ENCODE data around the gene B4GALT6. TPM values are rescaled to one million over a fixed set of nuclear protein-coding genes. Genes with fewer than 3 reads are reported as not detected.

Gene B4GALT6
- total RNA-seq, 1 experiment from 2014 or later, result 3.8 TPM

DNA sequence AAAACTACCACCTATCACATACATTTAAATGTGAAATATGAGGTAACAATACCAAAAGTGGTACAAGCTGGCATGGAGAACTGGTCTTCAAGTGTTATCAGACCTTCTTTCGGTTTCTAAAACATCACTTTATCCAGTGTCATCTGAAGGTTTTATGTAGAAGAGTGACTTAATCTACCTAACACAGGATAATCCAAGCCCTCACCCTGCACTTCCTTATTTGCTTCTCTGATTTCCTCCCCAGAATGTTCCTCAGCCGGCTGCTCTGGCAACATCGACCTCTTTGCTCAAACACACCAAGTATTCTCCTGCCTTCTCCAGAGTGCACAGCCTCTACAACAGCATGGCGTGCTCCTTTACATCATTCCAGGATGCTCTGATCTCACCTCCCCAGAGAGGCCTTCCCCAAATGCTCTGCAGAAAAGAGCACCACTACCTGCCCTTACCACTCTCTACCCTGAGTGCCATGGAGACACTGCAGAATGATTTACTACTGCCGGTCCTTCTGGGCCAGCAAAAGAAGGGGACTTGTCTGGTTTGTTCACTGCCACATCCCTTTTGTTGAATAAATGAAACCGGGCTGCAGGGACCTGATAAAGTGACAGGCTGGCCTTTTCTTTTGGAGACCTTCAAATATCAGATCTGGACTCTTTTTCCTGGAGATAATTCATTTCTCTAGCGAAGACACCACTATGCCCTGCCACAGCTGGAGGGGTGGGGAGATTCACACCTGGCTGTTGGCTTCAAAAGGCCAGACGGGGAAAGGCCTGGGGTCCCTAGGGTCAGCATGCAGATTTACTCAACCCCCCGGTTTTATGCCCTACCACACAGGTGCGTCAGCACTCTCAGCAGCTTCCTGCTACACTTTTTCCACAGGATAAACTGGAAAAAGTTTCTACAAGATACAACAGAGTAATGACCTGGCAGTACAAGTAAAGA, 50.7 kb downstream of the B4GALT6 start:
- DNase-seq (ENCODE audit: low read depth), result no peak

DNA sequence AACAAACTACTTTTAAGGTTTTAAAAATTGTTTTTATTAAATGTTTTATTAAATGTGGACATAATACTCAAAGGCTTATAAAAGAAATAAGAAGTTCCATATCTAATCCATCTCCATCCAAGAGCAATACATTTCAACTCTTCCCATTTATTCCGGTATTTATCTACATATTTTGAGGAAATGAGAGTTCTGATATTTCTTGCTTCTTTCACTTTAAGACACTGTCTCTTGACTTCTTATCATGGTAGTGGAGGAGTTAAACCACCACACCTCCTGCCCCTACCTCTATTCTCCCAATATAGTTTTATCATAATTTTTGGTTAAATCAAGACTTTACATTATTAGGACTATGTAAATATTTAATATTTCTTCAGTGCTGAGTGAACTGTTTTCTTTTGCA, 52.0 kb downstream of the B4GALT6 start:
- no peak for DNase-seq (ENCODE audit: low read depth)

DNA sequence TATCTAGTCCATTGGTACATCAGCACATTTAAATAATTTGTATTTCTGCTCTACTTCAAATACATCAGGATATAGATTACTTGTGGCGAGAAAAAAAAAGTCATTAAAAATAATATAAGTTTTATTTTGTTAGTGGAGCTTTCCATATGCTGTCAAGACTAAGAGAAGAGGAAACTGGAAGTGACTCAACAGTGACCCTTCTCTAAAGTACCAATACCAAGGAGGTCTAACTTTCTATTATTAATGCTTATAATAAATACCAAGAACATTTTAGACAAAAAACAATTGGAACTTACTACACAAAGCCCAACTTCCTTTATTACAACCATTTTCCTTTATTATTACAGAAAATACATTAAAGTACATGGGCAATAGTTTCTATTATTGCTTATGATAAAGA, 52.9 kb downstream of the B4GALT6 start:
- DNase-seq (ENCODE audit: low read depth), result no peak

DNA sequence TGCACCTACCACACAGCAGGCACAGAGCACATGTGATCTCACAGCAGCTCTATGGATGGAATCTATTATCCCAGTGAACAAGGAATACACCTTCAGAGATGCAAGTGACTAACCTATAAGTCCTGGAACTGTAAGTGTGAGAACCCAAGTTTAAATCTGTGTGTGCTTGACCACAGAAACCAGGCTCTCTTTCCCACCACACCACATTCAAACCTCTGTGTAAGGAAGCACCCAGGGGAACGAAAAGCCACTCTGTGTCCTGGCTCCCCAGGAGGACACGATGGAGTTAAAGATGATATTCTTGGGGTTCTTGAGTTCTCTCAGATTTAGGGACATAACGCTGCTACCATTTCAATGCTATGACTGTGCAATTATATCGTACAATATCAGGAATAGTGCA, 53.8 kb downstream of the B4GALT6 start:
- DNase-seq (ENCODE audit: low read depth), result no peak

DNA sequence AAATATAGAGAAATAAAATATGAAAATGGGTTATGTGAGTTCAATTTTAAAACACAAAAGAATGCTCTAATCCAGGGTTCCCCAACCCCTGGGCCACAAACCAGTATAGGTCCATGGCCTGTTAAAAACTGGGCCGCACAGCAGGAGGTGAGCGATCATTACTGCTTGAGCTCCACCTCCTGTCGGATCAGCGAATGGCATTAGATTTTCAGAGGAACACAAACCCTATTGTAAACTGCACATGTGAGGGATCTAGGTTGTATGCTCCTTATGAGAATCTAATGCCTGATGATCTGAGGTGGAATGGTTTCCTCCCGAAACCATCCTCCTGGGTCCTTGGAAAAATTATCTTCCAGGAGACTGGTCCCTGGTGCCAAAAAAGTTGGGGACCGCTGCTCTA, 58.0 kb downstream of the B4GALT6 start:
- no peak for DNase-seq (ENCODE audit: low read depth)

DNA sequence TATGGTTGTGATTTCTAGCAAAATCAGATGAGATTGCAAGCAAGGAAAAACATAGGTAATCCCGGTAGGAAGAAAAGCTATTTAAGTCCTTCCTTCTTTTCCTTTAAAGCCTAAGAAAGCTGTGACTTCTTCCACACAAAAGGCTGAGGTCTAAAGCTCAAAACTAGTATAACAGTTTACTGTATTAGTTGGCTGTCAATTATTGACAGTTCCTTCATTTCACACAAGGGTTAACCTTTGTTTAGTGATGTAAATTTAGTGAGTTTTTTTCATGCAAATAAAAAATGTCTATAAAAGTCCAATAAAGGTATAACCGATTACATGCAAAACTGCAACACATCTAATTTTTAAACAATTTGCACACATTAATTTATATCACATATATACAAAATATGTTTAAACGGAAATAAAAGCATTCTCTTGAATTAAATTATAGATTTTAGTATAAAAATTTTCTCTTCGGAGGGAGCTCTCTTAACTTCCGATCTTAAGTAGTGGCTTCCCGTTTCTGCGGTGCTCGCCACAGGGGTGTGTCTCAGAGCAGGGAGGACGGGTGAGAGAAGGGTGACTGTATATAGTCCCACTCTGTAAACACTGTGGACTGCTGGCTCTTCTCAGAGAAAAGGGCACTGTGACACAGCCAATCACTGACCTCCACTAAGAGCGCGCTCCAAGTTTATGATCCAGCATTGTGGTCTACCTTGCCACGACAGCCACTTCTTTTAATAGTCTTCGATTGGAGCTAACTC, 59.3 kb downstream of the B4GALT6 start:
- DNase-seq (ENCODE audit: low read depth), result no peak

DNA sequence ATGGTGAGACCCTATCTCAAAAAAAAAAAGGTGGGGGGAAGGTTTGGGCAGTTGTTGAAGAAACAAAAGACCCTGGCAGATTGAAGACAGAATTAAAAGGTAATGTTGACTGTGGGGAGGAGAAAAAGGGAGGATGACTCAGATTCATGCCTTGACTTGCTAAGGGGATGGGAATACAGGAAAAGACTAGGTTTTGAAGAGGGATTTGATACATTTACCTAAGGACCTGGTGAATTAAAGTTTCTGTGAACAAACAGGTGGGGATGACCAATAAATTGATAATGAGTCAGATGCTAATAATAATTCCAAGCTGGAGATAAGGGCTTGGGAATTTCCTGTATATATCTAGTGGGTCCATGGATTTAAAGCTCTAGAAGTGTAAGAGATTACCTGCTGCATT, 65.1 kb downstream of the B4GALT6 start:
- DNase-seq (ENCODE audit: low read depth), result no peak

DNA sequence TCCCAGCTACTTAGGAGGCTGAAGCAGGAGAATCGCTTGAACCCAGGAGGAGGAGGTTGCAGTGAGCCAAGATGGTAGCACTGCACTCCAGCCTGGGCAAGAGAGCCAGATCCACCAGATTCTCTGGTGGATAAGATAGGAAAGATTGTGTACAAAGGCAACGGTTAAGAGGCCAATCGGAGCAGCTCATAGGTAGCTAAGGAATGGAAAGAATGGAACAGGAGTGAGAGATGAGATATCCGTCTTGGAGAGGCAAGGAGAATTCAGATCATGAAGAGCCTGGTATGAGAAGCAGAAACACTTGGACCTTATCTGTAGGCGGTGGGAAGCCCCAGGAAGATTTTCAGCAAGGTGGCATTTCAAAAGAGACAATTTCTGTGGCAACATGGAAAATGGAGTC, 65.6 kb downstream of the B4GALT6 start:
- no peak for DNase-seq (ENCODE audit: low read depth)

DNA sequence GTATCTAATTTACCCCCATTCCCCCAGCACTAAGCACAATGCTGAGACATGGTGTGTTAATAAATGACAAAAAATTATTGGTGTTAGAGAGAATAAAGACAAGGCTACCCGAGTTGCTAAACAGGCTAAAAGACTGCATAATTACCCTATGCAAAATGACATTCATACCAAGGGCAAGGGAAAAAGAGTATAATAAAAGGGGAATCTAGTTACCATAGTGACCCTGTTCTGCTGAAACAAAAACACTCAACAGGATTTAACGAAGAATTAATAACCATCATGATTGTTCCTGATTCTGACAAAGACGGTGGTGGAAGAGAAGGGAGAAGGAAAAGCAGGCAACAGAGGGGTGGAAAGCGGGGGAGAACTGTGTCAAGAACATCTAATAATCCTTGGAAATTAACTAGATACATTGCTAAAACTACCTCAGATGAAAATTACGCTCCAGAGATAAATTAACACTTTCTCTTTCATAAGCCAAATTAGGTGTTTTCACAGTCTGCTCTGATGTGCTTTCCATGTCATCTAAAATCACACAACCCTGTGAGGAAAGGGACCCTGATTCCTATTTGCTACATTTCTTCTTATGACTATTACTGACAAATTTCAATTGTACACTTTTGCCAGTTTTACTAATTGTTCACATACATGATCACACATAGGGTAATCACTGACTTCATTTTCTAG, 67.2 kb downstream of the B4GALT6 start:
- no peak for DNase-seq (ENCODE audit: low read depth)

DNA sequence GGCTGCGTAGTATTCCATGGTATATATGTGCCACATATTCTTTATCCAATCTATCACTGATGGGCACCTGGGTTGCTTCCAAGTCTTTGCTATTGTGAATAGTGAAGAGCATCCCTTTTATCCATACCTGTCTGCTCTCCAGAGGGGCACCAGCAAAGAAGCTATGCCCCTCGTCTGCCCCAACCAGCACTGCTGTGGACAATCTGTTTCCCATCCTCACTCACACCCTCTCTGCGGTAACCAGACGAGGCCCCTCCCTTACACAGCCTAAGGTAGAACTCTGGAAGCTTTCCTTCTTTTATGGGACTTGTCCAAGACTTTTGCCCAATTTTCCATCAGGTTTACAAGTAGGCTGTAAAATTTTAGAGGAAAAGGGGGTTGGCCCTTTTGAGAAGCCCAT, 67.8 kb downstream of the B4GALT6 start:
- DNase-seq (ENCODE audit: low read depth), result no peak

DNA sequence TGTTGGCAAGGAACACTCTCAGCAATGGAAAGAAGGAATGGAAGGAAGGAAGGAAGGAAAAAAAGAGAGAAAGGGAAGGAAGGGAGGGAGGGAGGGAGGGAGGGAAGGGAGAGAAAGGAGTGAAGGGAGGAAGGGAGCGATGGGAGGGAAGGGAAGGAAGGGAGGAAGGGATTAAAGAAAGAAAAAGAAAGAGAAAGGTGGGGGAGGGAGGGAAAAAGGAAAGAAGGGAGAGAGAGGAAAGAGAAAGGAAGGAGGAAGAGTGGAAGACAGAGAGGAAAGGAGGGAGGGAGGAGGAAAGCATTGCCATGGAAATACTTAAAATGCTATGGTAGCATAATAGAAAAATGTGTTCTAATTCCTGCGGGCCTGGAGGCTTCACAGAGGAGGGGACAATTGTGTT, 70.3 kb downstream of the B4GALT6 start:
- DNase-seq (ENCODE audit: low read depth), result no peak

DNA sequence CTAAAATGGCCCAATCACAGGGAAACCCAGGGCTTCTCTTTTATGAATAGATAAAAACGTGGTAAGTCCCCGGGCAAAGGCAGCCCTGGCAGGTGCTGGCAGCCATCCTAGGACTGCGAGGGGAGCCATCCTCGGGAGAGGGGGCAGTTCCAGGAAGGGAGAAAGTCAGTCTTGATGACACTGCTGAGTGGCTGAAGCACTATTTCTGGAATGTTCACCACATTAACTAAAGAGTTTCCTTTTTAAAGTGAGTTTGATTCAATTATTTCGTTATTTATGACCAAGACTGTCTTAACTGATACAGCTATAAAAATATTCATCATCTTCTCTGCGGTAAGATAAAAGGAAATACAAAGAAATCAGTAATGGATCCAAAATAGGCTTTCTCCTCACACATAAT, 72.3 kb downstream of the B4GALT6 start:
- DNase-seq (ENCODE audit: low read depth), result peak; percentile 22

DNA sequence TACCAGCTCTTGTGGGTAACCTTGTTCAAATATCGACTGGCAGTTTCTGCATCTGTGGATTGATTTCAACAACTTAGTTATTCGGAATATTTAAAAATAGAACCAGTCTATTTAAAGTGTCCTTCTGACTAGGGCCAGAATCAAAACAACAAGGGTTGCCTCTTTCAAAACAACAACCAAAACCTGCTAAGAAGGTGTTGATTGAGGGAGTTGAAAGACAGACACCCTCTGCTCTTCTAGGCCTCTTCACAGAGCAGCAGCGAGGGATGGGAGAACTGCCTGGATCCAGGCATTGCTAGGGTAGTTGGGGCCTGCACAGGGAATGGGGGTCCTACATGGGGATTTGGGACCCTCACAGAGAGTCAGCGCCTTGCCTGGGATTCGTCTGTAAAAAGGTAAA, 72.9 kb downstream of the B4GALT6 start:
- DNase-seq (ENCODE audit: low read depth), result no peak

DNA sequence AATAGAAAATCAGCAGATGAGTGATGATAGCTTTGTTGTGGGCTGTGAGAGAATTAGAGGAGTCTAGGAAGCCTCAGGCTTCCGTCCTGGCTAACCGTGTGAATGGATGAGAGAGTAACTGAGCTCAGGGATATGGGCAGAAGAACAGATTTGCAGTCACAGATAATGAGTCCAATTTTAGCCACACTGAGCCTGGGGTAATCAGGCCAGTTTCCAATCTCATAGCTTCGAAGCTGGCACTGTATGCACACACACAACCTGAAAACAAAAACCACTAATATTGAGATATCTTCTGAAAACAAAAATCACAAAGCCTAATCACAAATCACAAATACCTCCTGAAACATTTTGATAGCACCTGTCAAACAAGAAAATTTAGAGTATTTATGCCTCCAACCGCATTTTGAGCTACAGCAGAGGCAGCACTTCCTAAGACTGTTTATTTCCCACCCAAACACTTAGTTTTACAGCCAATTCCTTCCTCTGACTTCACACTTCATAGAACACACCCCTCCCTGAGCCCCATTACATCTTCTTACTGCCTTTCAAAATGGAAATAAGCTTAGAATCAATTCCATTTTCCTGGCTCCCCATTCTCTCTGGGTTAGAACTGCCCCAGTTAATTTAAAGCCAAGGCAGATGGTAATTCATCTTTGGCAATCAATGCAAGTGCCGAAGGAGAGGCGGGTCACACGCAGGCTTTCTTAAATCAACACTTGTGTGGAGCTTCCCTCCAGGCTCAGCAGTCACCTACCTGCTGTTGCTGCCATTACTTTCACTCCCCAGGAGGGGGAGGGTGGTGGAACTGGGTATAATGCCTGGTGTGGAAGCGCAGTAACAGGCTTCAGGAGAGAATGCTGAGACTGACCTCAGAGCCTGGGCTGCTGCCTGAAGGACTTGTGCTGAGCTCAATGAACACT, 73.8 kb downstream of the B4GALT6 start:
- peak; percentile 12 for DNase-seq (ENCODE audit: low read depth)

DNA sequence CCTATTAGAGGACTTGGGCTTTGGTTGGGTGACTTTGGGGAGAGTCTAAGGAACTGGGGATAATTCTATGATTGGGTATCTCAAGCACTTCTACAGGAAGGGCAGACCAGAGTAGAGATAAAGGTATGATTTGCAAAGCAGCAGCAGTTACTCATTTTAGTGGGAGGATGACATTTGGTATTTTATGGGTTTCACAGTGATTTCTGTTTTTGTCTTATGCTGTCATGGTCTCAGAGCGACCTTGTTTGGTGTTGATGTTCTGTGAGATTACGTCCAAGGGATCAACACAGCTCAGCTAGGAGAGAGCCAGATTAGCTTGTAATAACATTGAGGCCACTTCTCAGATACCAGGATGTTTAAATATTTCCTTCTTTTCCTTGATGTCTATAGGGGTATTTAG, 74.5 kb downstream of the B4GALT6 start:
- no peak for DNase-seq (ENCODE audit: low read depth)

DNA sequence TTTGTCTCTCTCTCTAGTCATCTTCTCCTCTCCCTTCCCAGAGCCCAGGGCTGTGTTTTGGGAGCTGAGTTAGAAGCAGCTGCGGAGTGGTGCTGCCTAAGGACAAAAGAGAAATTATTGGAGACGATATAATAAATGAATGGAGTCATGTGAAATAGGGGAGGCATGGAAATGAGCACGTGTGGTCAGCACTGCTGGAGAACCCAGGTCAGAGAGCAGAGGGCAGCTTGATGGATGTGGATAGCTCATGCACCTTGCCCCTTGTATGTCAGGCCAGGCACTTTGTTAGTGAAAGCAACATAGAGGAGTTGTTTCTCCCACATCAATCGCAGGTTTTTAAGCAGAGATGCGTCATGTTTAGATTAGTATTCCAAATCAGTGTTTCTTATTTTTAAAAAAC, 77.0 kb downstream of the B4GALT6 start:
- DNase-seq (ENCODE audit: low read depth), result no peak

DNA sequence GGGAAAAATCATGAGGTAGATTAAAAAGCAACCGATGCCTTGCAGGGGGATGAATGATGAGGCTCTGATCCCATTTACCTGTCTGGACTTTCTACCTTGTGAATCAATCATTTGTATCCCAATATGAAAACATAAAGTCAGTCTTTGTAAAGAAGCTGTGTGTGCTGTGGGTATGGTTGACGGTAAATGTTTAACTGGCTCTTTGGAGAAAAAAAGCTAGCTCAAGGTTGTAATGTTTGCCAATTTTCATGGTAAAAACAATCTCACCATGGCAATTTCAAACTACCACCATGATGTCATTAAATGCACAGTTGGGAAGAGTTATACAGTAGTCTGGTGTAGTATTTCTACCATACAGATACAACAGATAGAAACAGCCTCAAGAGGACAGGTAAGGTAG, 78.1 kb downstream of the B4GALT6 start:
- DNase-seq (ENCODE audit: low read depth), result no peak

DNA sequence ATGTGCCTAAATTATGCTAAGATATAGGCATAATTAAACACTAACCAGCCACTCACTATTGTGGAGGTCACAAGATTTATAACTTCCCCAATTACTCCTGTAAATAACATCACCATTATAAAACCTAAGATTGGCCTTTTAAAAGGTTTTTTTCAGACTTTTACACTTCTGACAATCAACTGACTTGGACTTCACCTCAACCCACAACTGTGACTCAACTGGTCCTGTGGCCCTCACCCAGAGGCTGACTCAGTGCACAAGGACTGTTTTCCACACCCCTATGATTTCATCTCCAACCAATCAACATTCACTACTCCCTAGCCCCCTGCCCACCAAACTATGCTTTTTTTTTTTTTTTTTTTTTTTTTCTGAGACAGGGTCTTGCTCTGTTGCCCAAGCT, 81.1 kb downstream of the B4GALT6 start:
- peak; percentile 41 for DNase-seq (ENCODE audit: low read depth)

DNA sequence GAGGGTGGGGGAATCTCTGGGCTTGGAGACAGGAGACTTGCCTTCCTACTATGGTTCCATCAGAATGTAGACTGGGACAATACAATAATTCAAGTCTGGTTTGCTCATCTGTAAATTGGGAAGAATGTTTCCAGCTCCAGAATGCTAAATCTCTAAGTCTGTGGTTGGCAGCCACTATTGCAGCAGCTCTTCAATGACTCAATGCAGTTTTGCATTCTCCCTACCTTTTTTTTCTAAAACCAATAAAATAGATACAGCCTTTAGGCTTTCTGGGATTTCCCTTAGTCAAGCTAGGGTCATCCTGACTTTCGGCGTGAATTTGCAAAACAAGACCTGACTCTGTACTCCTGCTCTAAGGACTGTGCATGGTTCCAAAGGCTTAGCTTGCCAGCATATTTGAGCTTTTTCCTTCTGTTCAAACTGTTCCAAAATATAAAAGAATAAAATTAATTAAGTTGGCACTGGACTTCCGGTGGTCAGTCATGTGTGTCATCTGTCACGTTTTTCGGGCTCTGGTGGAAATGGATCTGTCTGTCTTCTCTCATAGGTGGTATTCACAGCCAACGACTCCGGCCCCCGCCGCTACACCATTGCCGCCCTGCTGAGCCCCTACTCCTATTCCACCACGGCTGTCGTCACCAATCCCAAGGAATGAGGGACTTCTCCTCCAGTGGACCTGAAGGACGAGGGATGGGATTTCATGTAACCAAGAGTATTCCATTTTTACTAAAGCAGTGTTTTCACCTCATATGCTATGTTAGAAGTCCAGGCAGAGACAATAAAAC, 86.2 kb downstream of the B4GALT6 start:
- DNase-seq (ENCODE audit: low read depth), result peak; percentile 4

DNA sequence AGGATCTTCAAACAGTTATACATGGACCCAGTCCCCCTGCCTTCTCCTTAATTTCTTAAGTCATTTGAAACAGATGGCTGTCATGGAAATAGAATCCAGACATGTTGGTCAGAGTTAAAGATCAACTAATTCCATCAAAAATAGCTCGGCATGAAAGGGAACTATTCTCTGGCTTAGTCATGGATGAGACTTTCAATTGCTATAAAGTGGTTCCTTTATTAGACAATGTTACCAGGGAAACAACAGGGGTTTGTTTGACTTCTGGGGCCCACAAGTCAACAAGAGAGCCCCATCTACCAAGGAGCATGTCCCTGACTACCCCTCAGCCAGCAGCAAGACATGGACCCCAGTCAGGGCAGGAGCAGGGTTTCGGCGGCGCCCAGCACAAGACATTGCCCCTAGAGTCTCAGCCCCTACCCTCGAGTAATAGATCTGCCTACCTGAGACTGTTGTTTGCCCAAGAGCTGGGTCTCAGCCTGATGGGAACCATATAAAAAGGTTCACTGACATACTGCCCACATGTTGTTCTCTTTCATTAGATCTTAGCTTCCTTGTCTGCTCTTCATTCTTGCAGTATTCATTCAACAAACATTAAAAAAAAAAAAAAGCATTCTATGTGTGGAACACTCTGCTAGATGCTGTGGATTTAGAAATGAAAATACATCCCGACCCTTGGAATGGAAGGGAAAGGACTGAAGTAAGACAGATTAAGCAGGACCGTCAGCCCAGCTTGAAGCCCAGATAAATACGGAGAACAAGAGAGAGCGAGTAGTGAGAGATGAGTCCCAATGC, 88.1 kb downstream of the B4GALT6 start:
- DNase-seq (ENCODE audit: low read depth), result peak; percentile 40

Measured in M059J (cell line).